Panc1 (cell line): Measurements from ENCODE around the gene HLA-E. TPM values are rescaled to one million over a fixed set of nuclear protein-coding genes. Genes with fewer than 3 reads are reported as not detected.
A peak's percentile ranks its signal among the peaks of the same experiment; 100 is the strongest.
"Not testable (repeated sequence)": the region's sequence is repeated elsewhere in the genome, so short reads cannot be mapped to it uniquely, and the experiment has no call there.

Experiments used
- ATAC-seq: fragments of 200-7000 bp; cut with Tn5 transposase; 2 replicates; pipeline ENCODE4 v1.9.1; 2020; ENCODE audit warnings: mild to moderate bottlenecking, moderate library complexity
- BruUV-seq: library from RNA; stranded (reverse); fragments of 400-500 nt; replicated peaks from 2 replicates; lab custom pipeline; 2021; lab: Mats Ljungman, UMichigan
- CTCF ChIA-PET: fragments of 300-600 bp; sonication (Branson Sonifier 250); formaldehyde crosslinking; loops from one replicate; lab custom pipeline; 2022; ENCODE audit warnings: antibody characterized with exemption; lab: Charles Lee
- POLR2A ChIA-PET: fragments of 300-600 bp; sonication (Branson Sonifier 250); formaldehyde crosslinking; loops from one replicate; lab custom pipeline; 2022; ENCODE audit warnings: antibody characterized with exemption; lab: Charles Lee
- DNase-seq: peaks from one replicate; pipeline ENCODE4 v3.0.0-alpha.2; 2010; ENCODE audit warnings: low read depth, low spot score
- H3K27ac ChIP-seq: 2 replicates; pipeline ENCODE4 v1.5.1; 2011; ENCODE audit warnings: mild to moderate bottlenecking, low read length, inconsistent platforms
- H3K27me3 ChIP-seq: fragments of 200-500 bp; sonication (Bioruptor generic); 2 replicates; pipeline ENCODE4 v1.6.0; 2014; ENCODE audit warnings: low read length, inconsistent platforms; ENCODE audit not compliant: control insufficient read depth, insufficient read depth
- H3K36me3 ChIP-seq: fragments of 200-500 bp; sonication (Bioruptor generic); 2 replicates; pipeline ENCODE4 v1.5.1; 2014; ENCODE audit warnings: inconsistent platforms, mild to moderate bottlenecking, low read length, moderate library complexity; ENCODE audit not compliant: control insufficient read depth, insufficient read depth
- H3K4me1 ChIP-seq: 2 replicates; pipeline ENCODE4 v1.5.1; 2011; ENCODE audit warnings: inconsistent platforms, mild to moderate bottlenecking, low read length, moderate library complexity; ENCODE audit not compliant: control insufficient read depth, insufficient read depth
- H3K4me3 ChIP-seq, 2 experiments: 2 replicates each; pipeline ENCODE4 v1.5.1; 2011 to 2012; ENCODE audit warnings: low read depth in 2 of 2, low read length in 2 of 2, mild to moderate bottlenecking in 2 of 2, inconsistent platforms in 1 of 2, moderate library complexity in 1 of 2
- H3K9me3 ChIP-seq: fragments of 200-500 bp; sonication (Bioruptor generic); 2 replicates; pipeline ENCODE4 v1.5.1; 2014; ENCODE audit warnings: low read depth, mild to moderate bottlenecking, inconsistent platforms, low read length, moderate library complexity; ENCODE audit not compliant: control insufficient read depth, insufficient read depth
- CTCF ChIP-seq: fragments of 450-650 bp; IDR thresholded peaks from 2 replicates; pipeline ENCODE4 v1.5.1; 2017; ENCODE audit warnings: mild to moderate bottlenecking
- POLR2AphosphoS5 ChIP-seq: IDR thresholded peaks from 2 replicates; pipeline ENCODE4 v1.6.1; 2012; ENCODE audit warnings: mild to moderate bottlenecking, low read depth, low read length, moderate library complexity
- REST ChIP-seq, 2 experiments: IDR thresholded peaks; 2 replicates each; pipeline ENCODE4 v1.6.1; 2011 to 2012; ENCODE audit warnings: low read depth in 2 of 2, control low read depth in 1 of 2, low read length in 1 of 2, mild to moderate bottlenecking in 1 of 2, moderate library complexity in 1 of 2; ENCODE audit not compliant: insufficient read depth in 1 of 2
- SIN3A ChIP-seq: IDR thresholded peaks from 2 replicates; pipeline ENCODE4 v1.6.1; 2012; ENCODE audit warnings: low read depth, mild to moderate bottlenecking, low read length, moderate library complexity, borderline replicate concordance; ENCODE audit not compliant: insufficient read depth
- TCF7L2 ChIP-seq: IDR thresholded peaks from 2 replicates; pipeline ENCODE4 v1.6.1; 2011; ENCODE audit warnings: mild to moderate bottlenecking, low read depth, low read length, inconsistent platforms
- in situ Hi-C: cut with HindIII; loops from 2 replicates; pipeline ENCODE4 v1.10.0; 2016; ENCODE audit warnings: low sequenced_read_pairs, low pct_unique_long_range_greater_than_20kb
- intact Hi-C: fragments of 100-400 bp; cut with micrococcal nuclease; formaldehyde crosslinking; loops from one replicate; pipeline ENCODE4 v1.10.0; 2022; ENCODE audit not compliant: unreplicated experiment
- total RNA-seq: library from RNA; stranded (reverse); gene quantifications from one replicate; pipeline ENCODE4 v1.2.1, GENCODE V29; 2021; ENCODE audit not compliant: unreplicated experiment

Gene HLA-E
- total RNA-seq, 1 experiment from 2014 or later: 132 TPM

- TF ChIP-seq CTCF (no peak), POLR2AphosphoS5 (no peak), SIN3A (no peak), TCF7L2 (no peak), REST (IDR thresholded peaks at IDR 0.05; ENCODE audit: insufficient read depth in 1 of 2, low read depth in 2 of 2, low read length in 1 of 2) (no peak)
- Histone ChIP-seq H3K4me1 (peaks cover 7% of the 10 kb centered on the region), H3K27me3 (no peaks in the 10 kb centered on the region), H3K27ac (peak overlapping the region; percentile 86), H3K4me3 (peak overlapping the region; percentile 80 to 96), H3K9me3 (no peaks in the 10 kb centered on the region), H3K36me3 (peaks cover 9% of the 10 kb centered on the region)
- in situ Hi-C loops: no loop called here
- CTCF ChIA-PET: interaction anchor here (0.5 kb wide), 1 partner anchor 125 kb away, joined by 11 read pairs; no protein-coding TSS in a partner anchor
- ATAC-seq: peak; percentile 79
- POLR2A ChIA-PET: interaction anchor here (0.5 to 0.7 kb wide), 3 partner anchors 11 to 42 kb away, joined by 3 to 11 read pairs (median 4); no protein-coding TSS in a partner anchor
- BruUV-seq: no TSS peak
- intact Hi-C loops: no loop called here
- DNase-seq: no peak
Observed at GRCh38 chr6:30490026-30490876, 942 bp downstream of the HLA-E start.

- H3K4me1 ChIP-seq, CTCF ChIA-PET, ATAC-seq, BruUV-seq, DNase-seq, in situ Hi-C loops, H3K36me3 ChIP-seq, H3K27ac ChIP-seq, H3K27me3 ChIP-seq, H3K9me3 ChIP-seq, H3K4me3 ChIP-seq, intact Hi-C loops: not testable (repeated sequence)
- POLR2A ChIA-PET: interaction anchor here (0.6 kb wide), 1 partner anchor 24 kb away, joined by 11 read pairs; no protein-coding TSS in a partner anchor
Observed at GRCh38 chr6:30491291-30491953, 2.1 kb downstream of the HLA-E start.
